ENCODE data around the gene SULT1C3.

Gene SULT1C3

DNA sequence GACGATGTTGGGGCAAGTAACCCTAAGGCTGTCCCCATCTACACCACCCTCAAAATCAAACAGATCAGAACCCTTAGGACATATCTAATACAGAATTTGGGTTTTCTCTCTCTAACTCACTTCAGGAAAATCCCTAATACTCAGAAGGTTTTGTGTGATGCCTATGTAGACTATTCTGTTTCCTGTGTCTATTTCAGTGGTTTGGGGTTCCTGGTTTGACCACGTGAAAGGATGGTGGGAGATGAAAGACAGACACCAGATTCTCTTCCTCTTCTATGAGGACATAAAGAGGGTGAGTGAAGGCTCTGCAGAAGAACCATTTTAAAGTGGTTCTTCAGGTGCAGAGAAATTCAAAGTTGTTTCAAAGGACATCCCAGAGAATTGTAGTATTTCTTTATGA is 65.2 kb downstream of the SULT1C3 start:
- no peak for DNase-seq (ENCODE audit: low read depth in 2 of 2)

DNA sequence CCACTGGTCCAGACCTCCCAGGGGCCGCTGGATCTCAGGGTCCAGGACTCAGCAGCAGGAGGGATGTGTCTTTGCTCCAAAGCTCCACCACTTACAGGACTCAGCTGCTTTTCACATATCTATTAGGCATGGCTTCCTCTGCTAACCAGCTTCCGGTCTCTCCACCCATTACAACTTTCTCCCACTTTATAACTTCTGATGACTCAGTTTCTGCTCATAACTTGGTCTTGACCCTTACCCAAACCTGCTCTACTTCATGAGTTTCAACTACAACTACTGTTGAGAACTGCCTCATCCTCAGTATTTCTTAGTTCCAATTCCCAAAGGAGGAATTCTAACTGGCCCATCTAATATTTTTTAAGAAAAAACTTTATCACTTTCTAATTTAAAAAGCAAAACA is 66.1 kb downstream of the SULT1C3 start:
- DNase-seq (ENCODE audit: low read depth in 2 of 2), result no peak

DNA sequence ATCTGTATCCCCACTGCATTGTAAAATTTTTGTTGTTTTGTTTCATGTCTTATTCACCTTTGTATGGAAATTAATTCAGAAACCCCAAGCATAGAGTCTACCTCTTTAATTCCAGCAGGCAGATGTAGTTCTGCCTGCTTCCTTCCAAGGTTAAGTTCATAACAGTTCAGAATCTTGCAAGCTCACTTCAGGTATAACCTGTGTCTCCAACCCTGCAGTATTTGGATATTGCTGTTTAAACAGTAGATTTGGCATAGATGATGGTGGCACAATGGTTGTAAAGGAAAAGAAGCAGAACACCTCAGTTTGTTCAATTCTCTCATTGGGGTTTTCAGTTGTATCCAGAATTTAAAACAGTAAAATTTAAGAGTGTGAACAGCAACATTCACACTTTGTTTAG is 70.1 kb downstream of the SULT1C3 start:
- no peak for DNase-seq (ENCODE audit: low read depth in 2 of 2)

Data from stimulated activated CD8-positive, alpha-beta memory T cell treated with anti-CD3 and anti-CD28 coated beads, Interleukin-2, amount 100 ng/mL, for 1 hour (primary cell).